Osteocyte (in vitro differentiated cells): ENCODE measurements around the gene SBF2. TPM values are rescaled to one million over a fixed set of nuclear protein-coding genes. Genes with fewer than 3 reads are reported as not detected.

ENCODE experiments used
- DNase-seq: peaks from one replicate; pipeline ENCODE4 v3.0.0; 2021; ENCODE audit warnings: mixed read lengths; ENCODE audit not compliant: unreplicated experiment; ENCODE audit errors: extremely low spot score
- H3K27ac Mint-ChIP-seq: one replicate; pipeline ENCODE4 v1.8.0; 2021; ENCODE audit warnings: mild to moderate bottlenecking, mixed read lengths; ENCODE audit not compliant: unreplicated experiment
- H3K27me3 Mint-ChIP-seq: one replicate; pipeline ENCODE4 v1.8.0; 2021; ENCODE audit warnings: mixed read lengths; ENCODE audit not compliant: unreplicated experiment
- H3K36me3 Mint-ChIP-seq: one replicate; pipeline ENCODE4 v1.8.0; 2021; ENCODE audit warnings: mixed read lengths; ENCODE audit not compliant: unreplicated experiment
- H3K4me1 Mint-ChIP-seq: one replicate; pipeline ENCODE4 v1.8.0; 2021; ENCODE audit warnings: mixed read lengths; ENCODE audit not compliant: unreplicated experiment
- H3K4me3 Mint-ChIP-seq: one replicate; pipeline ENCODE4 v1.8.0; 2021; ENCODE audit warnings: mild to moderate bottlenecking, moderate library complexity, mixed read lengths; ENCODE audit not compliant: unreplicated experiment
- H3K9me3 Mint-ChIP-seq: one replicate; pipeline ENCODE4 v1.8.0; 2021; ENCODE audit warnings: mixed read lengths; ENCODE audit not compliant: unreplicated experiment
- total RNA-seq: library from RNA; stranded (reverse); gene quantifications from 2 replicates; pipeline ENCODE4 v1.2.1, GENCODE V29; 2021
- TF ChIP-seq, protein P1 (sequence below): fragments of 200-600 bp; sonication (generic); IDR thresholded peaks from 2 replicates; pipeline ENCODE4 v1.5.0; 2021; ENCODE audit warnings: antibody characterized with exemption, mild to moderate bottlenecking, moderate library complexity

SBF2 gene
- total RNA-seq, 1 donor from 2014 or later, result 65.2 TPM

DNA sequence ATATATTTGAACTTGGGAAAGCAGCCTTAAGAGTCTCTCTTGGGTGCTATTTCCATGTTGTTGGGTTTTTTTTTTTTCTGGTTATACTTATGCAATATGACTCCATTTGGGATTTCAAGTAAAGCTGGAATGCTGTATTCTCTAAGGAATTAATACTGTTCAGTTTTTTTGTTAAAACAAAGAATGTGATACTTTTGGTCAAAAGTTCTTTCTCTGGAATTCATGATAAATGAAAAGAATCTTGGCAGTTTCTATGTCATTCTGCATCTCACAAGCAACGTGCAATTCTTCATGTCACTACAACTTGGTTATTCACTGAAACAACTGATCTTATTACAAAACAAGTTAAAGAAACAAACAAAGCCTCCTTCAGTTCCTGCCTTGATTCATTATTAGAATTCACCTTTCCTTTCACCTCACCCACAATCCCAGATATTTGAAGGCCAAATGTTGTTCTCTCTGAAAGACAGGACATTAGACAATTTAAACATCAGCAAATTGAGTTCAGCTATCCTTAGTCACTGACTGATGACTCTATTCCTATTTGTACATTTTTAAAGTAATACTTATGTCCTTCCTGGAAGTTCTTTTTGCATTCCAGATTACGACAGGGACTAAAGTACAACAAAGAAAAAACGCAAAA is 176.2 kb downstream of the SBF2 start:
- H3K27me3 Mint-ChIP-seq, result no peaks in the 10 kb centered on the region
- H3K27ac Mint-ChIP-seq, result peak overlapping the region; percentile 93
- DNase-seq, result no peak
- H3K4me3 Mint-ChIP-seq, result peak overlapping the region; percentile 19
- peaks cover 72% of the 10 kb centered on the region for H3K4me1 Mint-ChIP-seq
- TF ChIP-seq, protein P1, sequence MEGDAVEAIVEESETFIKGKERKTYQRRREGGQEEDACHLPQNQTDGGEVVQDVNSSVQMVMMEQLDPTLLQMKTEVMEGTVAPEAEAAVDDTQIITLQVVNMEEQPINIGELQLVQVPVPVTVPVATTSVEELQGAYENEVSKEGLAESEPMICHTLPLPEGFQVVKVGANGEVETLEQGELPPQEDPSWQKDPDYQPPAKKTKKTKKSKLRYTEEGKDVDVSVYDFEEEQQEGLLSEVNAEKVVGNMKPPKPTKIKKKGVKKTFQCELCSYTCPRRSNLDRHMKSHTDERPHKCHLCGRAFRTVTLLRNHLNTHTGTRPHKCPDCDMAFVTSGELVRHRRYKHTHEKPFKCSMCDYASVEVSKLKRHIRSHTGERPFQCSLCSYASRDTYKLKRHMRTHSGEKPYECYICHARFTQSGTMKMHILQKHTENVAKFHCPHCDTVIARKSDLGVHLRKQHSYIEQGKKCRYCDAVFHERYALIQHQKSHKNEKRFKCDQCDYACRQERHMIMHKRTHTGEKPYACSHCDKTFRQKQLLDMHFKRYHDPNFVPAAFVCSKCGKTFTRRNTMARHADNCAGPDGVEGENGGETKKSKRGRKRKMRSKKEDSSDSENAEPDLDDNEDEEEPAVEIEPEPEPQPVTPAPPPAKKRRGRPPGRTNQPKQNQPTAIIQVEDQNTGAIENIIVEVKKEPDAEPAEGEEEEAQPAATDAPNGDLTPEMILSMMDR, result no peak
- peaks cover 2% of the 10 kb centered on the region for H3K36me3 Mint-ChIP-seq
- H3K9me3 Mint-ChIP-seq, result peaks cover 11% of the 10 kb centered on the region

GRCh38 chr11:10116588-10116987 is 177.4 kb downstream of the SBF2 start:
- TF ChIP-seq, protein P1, result no peak
- H3K27ac Mint-ChIP-seq, result peak overlapping the region; percentile 27
- H3K9me3 Mint-ChIP-seq, result peaks cover 11% of the 10 kb centered on the region

DNA sequence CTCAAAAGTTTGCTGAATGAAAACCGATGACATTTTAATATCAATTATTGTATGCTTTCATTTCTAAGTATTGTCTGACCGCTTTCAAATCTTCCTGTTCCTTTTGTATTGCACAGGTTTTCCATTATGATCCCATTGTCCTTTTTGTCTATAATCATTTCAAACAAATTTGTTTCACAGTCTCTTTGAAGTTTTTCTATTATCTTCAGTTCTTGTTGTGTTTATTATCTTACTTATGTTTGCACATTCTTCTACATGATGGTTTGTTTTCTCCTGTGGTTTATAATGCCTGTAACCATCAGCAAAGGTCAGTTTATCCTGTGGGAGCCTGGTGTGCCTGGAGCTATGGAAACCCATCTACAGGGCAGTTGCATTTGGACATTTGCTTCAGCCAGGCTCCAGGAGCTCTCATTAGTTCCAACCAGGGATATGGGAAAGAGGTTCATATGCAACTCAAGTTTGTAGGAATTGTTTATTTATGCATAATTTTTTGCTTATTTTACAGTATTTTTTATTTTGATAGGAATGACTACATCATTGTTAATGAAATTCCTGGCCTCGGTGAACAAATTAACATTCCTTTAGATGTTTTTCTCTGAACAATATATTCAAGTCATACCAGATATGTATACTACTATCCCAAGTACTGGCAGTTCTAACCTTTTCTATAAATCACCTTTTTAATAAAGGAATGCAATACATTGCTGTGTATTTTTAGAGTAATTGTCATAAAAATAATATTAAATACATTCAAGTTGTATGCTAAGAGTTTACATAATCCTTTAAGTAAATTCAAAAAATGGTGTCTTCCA is 179.2 kb downstream of the SBF2 start:
- DNase-seq, result no peak

More at GRCh38 chr11:10116588-10116987, 177.4 kb downstream of the SBF2 start:
- Mint-ChIP-seq H3K4me1 (peaks cover 60% of the 10 kb centered on the region), H3K27me3 (no peaks in the 10 kb centered on the region), H3K36me3 (peaks cover 4% of the 10 kb centered on the region), H3K4me3 (no peak overlapping the region)
- no peak for DNase-seq

DNA sequence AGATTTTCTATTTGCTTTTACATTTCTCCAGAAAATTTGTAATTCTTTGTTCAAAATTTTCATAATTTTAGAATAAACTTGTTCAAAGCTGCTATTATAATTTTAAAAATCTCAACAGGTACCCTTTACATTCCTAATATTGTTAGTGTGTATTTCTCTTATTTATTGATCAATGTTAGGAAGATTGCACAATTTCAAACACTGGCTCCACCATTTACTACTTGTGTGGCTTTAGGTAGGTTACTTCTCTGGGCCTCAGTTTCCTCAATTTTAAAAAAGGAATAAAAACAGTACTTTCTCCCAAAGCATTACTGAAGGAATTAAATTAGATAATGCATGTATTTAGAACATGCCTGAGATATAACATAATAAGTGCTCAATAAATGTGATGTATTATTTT is 180.2 kb downstream of the SBF2 start:
- DNase-seq, result no peak
- Mint-ChIP-seq H3K4me1 (peaks cover 55% of the 10 kb centered on the region), H3K36me3 (peaks cover 4% of the 10 kb centered on the region), H3K4me3 (no peak overlapping the region), H3K27me3 (no peaks in the 10 kb centered on the region), H3K9me3 (peaks cover 5% of the 10 kb centered on the region), H3K27ac (no peak overlapping the region)
- TF ChIP-seq, protein P1, result no peak

More for the DNA sequence above, 179.2 kb downstream of the SBF2 start:
- Mint-ChIP-seq H3K4me3 (no peak overlapping the region), H3K27me3 (no peaks in the 10 kb centered on the region), H3K9me3 (peaks cover 7% of the 10 kb centered on the region), H3K36me3 (peaks cover 4% of the 10 kb centered on the region), H3K27ac (peak overlapping the region; percentile 48), H3K4me1 (peaks cover 57% of the 10 kb centered on the region)
- TF ChIP-seq, protein P1, result no peak

GRCh38 chr11:10109806-10110205 is 184.2 kb downstream of the SBF2 start:
- TF ChIP-seq, protein P1, result no peak
- peaks cover 1% of the 10 kb centered on the region for H3K36me3 Mint-ChIP-seq
- no peak for DNase-seq
- H3K9me3 Mint-ChIP-seq, result no peaks in the 10 kb centered on the region
- no peaks in the 10 kb centered on the region for H3K27me3 Mint-ChIP-seq
- no peak overlapping the region for H3K4me3 Mint-ChIP-seq
- H3K4me1 Mint-ChIP-seq, result peaks cover 44% of the 10 kb centered on the region
- peak overlapping the region; percentile 80 for H3K27ac Mint-ChIP-seq
